NCI-H146 treated with DMSO at 0.1 percent for 48 hours (cell line): ENCODE results near the gene ANO2.

Experiments
- DNase-seq: peaks from one replicate; lab custom pipeline; 2025; ENCODE audit not compliant: unreplicated experiment; lab: John Stamatoyannopoulos, UW

The ANO2 gene

GRCh38 chr12:5521456-5522325 lies 423.4 kb downstream of the ANO2 start:
- no peak for DNase-seq

- DNase-seq = no peak
Observed at GRCh38 chr12:5520831-5521230, 424.2 kb downstream of the ANO2 start.

GRCh38 chr12:5520037-5520436 lies 425.0 kb downstream of the ANO2 start:
- no peak for DNase-seq

GRCh38 chr12:5518584-5519365 lies 426.3 kb downstream of the ANO2 start:
- no peak for DNase-seq

- no peak for DNase-seq
Observed at GRCh38 chr12:5516371-5517241, 428.5 kb downstream of the ANO2 start.

DNA sequence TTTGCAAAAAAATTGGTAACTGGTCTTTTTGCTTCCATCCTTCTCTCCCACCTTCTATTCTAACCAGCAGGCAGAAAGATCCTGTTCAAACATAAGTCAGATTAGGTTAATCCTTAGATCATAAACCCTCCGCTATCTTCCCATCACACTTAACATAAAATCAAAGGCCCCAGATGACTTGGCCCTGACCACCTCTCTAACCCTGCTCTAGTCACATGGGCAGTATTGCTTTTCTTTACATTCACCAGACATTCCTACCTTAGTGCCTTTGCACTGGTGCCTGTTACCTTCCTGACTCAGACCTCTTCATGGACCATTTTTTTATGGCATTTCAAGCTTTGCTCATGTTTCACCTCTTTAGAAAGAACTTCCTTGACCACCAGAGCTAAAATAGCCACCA lies 429.6 kb downstream of the ANO2 start:
- no peak for DNase-seq

- DNase-seq = no peak
Observed at GRCh38 chr12:5514545-5514944, 430.5 kb downstream of the ANO2 start.

DNA sequence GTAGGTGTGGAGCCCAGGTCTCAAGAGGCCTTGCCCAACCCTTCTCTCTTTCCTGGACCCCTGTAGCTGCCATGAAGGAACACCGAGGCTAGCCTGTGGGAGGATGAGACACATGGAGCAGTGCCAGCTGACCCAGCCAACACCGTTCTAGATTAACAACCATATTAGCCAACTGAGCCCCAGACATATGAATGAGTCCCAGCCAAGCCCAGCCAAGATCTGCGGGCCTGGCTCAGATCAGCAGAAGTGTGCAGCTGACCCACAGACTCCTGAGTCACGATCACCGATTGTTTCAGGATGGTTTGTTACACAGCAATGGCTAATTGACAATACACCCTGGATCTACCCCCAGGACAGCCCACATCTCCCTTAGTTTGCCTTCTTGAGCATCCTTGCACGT lies 431.0 kb downstream of the ANO2 start:
- DNase-seq = no peak

DNA sequence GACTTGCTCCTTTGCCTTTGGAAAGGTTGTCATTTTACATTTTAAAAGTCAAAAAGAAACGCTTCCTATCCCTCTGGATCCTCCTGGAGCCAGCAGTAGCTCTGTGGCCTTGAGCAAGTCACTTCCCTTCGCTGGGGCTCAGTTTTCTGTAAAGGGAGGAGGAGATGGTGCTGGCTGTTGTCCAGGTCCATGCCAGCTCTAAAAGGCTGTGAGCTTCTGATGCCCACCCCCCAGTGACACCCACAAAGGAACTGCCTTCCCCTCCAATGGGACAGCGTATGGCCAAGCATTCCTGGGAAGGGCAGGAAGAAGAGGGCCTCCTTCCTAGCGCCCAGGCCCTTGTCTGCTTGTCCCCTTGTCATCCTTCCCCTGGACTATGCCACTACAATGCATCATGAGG lies 431.7 kb downstream of the ANO2 start:
- DNase-seq = no peak
